H1 (cell line): ENCODE measurements around the gene IRF9. TPM values are rescaled to one million over a fixed set of nuclear protein-coding genes. Genes with fewer than 3 reads are reported as not detected.

Experiments
- polyA plus RNA-seq, 7 experiments: library from polyadenylated mRNA; depleted of rRNA in 3 of 7; stranded (reverse) in 5 of 7; unstranded in 2 of 7; fragments of >200 nt in 5 of 7; fragments of 200-250 nt in 2 of 7; gene quantifications; 1 replicate in 5 of 7; 2 replicates in 1 of 7; 4 replicates in 1 of 7; pipeline versions ENCODE4 v1.2.1 to v1.2.3, GENCODE V29; 2011 to 2013; ENCODE audit warnings: missing spikeins in 2 of 7, mixed read lengths in 2 of 7
- total RNA-seq: library from RNA; stranded (reverse); fragmentation: NEBNext Ultra II Directional; extraction: Animal tissue kit (Norgen Biotek cat#: 25700); gene quantifications from 2 replicates; pipeline ENCODE4 v1.2.1, GENCODE V29; 2021
- TF ChIP-seq, protein P1 (sequence below): fragments of 300-600 bp; sonication (generic); IDR thresholded peaks from 2 replicates; pipeline ENCODE4 v1.7.1; 2012; ENCODE audit warnings: low read length, moderate library complexity, mild to moderate bottlenecking, inconsistent platforms; ENCODE audit not compliant: insufficient replicate concordance

Gene IRF9
- total and polyA plus RNA-seq, 2 of the 8 experiments (the other 6 are each of a cell fraction or from before 2014, with no cell fraction given): 11.4 to 13.2 TPM

DNA sequence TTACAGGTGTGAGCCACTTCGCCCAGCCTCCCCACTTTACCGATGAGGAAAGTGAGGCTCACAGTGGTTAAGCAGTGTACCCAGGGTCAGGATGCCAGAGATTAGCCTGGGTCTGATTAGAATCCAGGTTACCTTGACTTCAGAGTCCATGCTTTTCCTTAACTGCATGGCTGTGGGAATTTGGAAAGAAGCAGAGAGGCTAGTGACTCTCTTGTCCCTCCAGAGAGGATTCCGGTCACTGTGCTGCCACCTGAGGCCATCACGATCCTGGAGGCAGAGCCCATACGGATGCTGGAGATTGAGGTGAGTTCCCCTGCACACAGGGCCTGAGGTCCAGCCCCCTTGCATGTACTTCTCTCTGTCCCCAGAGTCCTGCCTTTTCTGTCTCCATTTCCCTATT lies 15.5 kb downstream of the IRF9 start (continued):
- TF ChIP-seq, protein P1, sequence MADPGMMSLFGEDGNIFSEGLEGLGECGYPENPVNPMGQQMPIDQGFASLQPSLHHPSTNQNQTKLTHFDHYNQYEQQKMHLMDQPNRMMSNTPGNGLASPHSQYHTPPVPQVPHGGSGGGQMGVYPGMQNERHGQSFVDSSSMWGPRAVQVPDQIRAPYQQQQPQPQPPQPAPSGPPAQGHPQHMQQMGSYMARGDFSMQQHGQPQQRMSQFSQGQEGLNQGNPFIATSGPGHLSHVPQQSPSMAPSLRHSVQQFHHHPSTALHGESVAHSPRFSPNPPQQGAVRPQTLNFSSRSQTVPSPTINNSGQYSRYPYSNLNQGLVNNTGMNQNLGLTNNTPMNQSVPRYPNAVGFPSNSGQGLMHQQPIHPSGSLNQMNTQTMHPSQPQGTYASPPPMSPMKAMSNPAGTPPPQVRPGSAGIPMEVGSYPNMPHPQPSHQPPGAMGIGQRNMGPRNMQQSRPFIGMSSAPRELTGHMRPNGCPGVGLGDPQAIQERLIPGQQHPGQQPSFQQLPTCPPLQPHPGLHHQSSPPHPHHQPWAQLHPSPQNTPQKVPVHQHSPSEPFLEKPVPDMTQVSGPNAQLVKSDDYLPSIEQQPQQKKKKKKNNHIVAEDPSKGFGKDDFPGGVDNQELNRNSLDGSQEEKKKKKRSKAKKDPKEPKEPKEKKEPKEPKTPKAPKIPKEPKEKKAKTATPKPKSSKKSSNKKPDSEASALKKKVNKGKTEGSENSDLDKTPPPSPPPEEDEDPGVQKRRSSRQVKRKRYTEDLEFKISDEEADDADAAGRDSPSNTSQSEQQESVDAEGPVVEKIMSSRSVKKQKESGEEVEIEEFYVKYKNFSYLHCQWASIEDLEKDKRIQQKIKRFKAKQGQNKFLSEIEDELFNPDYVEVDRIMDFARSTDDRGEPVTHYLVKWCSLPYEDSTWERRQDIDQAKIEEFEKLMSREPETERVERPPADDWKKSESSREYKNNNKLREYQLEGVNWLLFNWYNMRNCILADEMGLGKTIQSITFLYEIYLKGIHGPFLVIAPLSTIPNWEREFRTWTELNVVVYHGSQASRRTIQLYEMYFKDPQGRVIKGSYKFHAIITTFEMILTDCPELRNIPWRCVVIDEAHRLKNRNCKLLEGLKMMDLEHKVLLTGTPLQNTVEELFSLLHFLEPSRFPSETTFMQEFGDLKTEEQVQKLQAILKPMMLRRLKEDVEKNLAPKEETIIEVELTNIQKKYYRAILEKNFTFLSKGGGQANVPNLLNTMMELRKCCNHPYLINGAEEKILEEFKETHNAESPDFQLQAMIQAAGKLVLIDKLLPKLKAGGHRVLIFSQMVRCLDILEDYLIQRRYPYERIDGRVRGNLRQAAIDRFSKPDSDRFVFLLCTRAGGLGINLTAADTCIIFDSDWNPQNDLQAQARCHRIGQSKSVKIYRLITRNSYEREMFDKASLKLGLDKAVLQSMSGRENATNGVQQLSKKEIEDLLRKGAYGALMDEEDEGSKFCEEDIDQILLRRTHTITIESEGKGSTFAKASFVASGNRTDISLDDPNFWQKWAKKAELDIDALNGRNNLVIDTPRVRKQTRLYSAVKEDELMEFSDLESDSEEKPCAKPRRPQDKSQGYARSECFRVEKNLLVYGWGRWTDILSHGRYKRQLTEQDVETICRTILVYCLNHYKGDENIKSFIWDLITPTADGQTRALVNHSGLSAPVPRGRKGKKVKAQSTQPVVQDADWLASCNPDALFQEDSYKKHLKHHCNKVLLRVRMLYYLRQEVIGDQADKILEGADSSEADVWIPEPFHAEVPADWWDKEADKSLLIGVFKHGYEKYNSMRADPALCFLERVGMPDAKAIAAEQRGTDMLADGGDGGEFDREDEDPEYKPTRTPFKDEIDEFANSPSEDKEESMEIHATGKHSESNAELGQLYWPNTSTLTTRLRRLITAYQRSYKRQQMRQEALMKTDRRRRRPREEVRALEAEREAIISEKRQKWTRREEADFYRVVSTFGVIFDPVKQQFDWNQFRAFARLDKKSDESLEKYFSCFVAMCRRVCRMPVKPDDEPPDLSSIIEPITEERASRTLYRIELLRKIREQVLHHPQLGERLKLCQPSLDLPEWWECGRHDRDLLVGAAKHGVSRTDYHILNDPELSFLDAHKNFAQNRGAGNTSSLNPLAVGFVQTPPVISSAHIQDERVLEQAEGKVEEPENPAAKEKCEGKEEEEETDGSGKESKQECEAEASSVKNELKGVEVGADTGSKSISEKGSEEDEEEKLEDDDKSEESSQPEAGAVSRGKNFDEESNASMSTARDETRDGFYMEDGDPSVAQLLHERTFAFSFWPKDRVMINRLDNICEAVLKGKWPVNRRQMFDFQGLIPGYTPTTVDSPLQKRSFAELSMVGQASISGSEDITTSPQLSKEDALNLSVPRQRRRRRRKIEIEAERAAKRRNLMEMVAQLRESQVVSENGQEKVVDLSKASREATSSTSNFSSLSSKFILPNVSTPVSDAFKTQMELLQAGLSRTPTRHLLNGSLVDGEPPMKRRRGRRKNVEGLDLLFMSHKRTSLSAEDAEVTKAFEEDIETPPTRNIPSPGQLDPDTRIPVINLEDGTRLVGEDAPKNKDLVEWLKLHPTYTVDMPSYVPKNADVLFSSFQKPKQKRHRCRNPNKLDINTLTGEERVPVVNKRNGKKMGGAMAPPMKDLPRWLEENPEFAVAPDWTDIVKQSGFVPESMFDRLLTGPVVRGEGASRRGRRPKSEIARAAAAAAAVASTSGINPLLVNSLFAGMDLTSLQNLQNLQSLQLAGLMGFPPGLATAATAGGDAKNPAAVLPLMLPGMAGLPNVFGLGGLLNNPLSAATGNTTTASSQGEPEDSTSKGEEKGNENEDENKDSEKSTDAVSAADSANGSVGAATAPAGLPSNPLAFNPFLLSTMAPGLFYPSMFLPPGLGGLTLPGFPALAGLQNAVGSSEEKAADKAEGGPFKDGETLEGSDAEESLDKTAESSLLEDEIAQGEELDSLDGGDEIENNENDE: no peak
